Endodermal cell (in vitro differentiated cells): ENCODE data around the gene GNAT1. TPM values are rescaled to one million over a fixed set of nuclear protein-coding genes. Genes with fewer than 3 reads are reported as not detected.

ENCODE experiments used
- DNase-seq: peaks from one replicate; pipeline ENCODE4 v3.0.0-alpha.2; 2017
- H3K27ac ChIP-seq: 2 replicates; pipeline ENCODE4 v1.5.1; 2013; ENCODE audit warnings: mild to moderate bottlenecking, low read depth, low read length, moderate library complexity
- H3K27me3 ChIP-seq: 2 replicates; pipeline ENCODE4 v1.6.1; 2013; ENCODE audit warnings: mild to moderate bottlenecking, low read length, moderate library complexity; ENCODE audit not compliant: insufficient read depth, control insufficient read depth, poor library complexity, severe bottlenecking
- H3K36me3 ChIP-seq: 2 replicates; pipeline ENCODE4 v1.7.0; 2013; ENCODE audit warnings: mild to moderate bottlenecking, low read length, moderate library complexity; ENCODE audit not compliant: control insufficient read depth, insufficient read depth
- H3K4me1 ChIP-seq: one replicate; pipeline ENCODE4 v1.7.0; 2013; ENCODE audit warnings: low read length; ENCODE audit not compliant: control insufficient read depth, insufficient read depth
- H3K4me3 ChIP-seq: 2 replicates; pipeline ENCODE4 v1.5.1; 2013; ENCODE audit warnings: mild to moderate bottlenecking, low read length, moderate library complexity
- H3K9ac ChIP-seq: 2 replicates; pipeline ENCODE4 v1.6.1; 2013; ENCODE audit warnings: mild to moderate bottlenecking, low read length, moderate library complexity; ENCODE audit not compliant: poor library complexity, severe bottlenecking; ENCODE audit errors: extremely low read depth
- H3K9me3 ChIP-seq: 2 replicates; pipeline ENCODE4 v1.6.1; 2013; ENCODE audit warnings: mild to moderate bottlenecking, low read length, moderate library complexity; ENCODE audit not compliant: control insufficient read depth
- H3K27ac Mint-ChIP-seq: 2 replicates; pipeline ENCODE4 v1.8.0; 2020; ENCODE audit warnings: mixed read lengths
- H3K27me3 Mint-ChIP-seq: 2 replicates; pipeline ENCODE4 v1.8.0; 2021; ENCODE audit warnings: mild to moderate bottlenecking, mixed read lengths; ENCODE audit not compliant: insufficient read depth
- H3K36me3 Mint-ChIP-seq: 2 replicates; pipeline ENCODE4 v1.8.0; 2020; ENCODE audit warnings: low read depth, mixed read lengths
- H3K4me1 Mint-ChIP-seq: 2 replicates; pipeline ENCODE4 v1.8.0; 2020; ENCODE audit warnings: mixed read lengths
- H3K4me3 Mint-ChIP-seq: 2 replicates; pipeline ENCODE4 v1.8.0; 2020; ENCODE audit warnings: mild to moderate bottlenecking, moderate library complexity, mixed read lengths
- H3K9me3 Mint-ChIP-seq: 2 replicates; pipeline ENCODE4 v1.8.0; 2020; ENCODE audit warnings: mild to moderate bottlenecking, mixed read lengths
- WGBS, 2 experiments: methylation state at CpG; one replicate each; pipeline versions ENCODE4 v1.1.5 to v1.1.7; 2013; ENCODE audit warnings: missing lambda C conversion rate in 2 of 2, mixed read lengths in 1 of 2; ENCODE audit not compliant: insufficient coverage in 1 of 2, insufficient read length in 1 of 2; 5-methylcytosine and 5-hydroxymethylcytosine counted together
- total RNA-seq, 2 donors: library from RNA; stranded (reverse); fragmentation: NEBNext Ultra II Directional in 1 of 2; extraction: Animal tissue kit (Norgen Biotek cat#: 25700) in 1 of 2; gene quantifications; 2 replicates in 1 of 2; 3 replicates in 1 of 2; pipeline ENCODE4 v1.2.1, GENCODE V29; 2021
- TF ChIP-seq, protein P1 (sequence below): fragments of 200-600 bp; sonication (generic); conservative IDR thresholded peaks from 2 replicates; pipeline ENCODE4 v1.5.0; 2021; ENCODE audit warnings: antibody characterized with exemption, mild to moderate bottlenecking

Gene GNAT1
- total RNA-seq, 2 donors from 2014 or later, result 0.42 to 1.2 TPM

DNA sequence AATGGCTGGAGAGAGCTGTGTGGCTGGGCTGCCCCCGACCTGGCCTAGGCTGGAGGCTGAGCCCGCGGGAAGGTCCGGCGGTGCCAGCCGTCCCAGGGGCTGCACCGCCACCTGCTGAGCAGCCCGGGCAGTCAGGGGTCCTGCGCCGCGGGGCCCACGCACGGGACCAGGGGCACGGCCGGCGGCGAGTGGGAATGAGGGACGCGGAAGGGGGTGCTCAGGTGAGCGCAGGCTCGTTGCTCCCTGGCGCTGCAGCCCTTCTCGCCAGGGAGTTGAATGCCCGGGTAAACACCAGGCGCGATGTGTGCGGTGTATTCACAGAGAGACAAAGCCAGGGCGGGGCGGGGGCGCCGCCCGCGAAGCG is 37.0 kb upstream of the GNAT1 start:
- WGBS, 2 experiments, result 5 to 30% methylated on average over 6 to 34 of the region's 34 CpGs
- Mint-ChIP-seq H3K27me3 (peaks cover 15% of the 10 kb centered on the region), H3K4me3 (peak overlapping the region; percentile 93), H3K27ac (no peak overlapping the region), H3K4me1 (peaks cover 32% of the 10 kb centered on the region), H3K9me3 (no peaks in the 10 kb centered on the region), H3K36me3 (no peaks in the 10 kb centered on the region)
- Histone ChIP-seq H3K27me3 (peaks cover 25% of the 10 kb centered on the region), H3K9me3 (no peaks in the 10 kb centered on the region), H3K4me3 (peak overlapping the region; percentile 62), H3K9ac (no peak overlapping the region), H3K4me1 (peaks cover 7% of the 10 kb centered on the region), H3K36me3 (no peaks in the 10 kb centered on the region), H3K27ac (no peak overlapping the region)
- no peak for DNase-seq
- TF ChIP-seq, protein P1, sequence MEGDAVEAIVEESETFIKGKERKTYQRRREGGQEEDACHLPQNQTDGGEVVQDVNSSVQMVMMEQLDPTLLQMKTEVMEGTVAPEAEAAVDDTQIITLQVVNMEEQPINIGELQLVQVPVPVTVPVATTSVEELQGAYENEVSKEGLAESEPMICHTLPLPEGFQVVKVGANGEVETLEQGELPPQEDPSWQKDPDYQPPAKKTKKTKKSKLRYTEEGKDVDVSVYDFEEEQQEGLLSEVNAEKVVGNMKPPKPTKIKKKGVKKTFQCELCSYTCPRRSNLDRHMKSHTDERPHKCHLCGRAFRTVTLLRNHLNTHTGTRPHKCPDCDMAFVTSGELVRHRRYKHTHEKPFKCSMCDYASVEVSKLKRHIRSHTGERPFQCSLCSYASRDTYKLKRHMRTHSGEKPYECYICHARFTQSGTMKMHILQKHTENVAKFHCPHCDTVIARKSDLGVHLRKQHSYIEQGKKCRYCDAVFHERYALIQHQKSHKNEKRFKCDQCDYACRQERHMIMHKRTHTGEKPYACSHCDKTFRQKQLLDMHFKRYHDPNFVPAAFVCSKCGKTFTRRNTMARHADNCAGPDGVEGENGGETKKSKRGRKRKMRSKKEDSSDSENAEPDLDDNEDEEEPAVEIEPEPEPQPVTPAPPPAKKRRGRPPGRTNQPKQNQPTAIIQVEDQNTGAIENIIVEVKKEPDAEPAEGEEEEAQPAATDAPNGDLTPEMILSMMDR, result no peak

DNA sequence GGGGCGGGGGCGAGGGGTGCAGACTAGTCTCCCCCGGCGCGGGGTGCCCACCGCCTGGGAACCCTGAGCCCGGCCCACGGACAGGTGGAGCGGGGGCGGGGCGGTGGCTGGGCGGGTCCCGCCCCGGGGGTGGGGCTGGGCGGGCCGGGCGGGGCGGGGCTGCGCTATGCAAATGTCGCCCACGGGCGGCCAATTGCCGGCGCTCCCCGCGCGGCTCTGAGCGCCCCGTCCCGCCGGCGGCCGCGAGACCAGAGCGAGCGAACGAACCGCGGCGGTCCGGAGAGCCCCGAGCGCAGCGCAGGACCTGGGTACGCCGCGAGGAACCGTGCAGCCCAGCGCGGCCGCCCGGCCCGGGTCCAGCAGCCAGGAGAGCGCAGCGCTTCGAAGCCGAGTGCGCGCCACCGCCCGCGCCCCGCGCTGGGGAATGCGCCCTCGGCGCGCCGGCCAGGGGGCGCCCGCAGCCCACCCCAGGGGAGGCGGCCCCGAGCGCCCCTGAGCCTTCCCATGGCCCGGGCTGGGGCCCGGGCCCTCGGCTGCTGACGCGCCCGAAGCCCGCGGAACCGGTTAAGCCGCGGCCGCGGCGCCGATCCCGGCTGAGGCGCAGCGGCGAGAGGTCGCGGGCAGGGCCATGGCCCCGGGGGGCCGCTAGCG is 36.4 kb upstream of the GNAT1 start, which contains the start of gene SEMA3F:
Gene SEMA3F (plus strand): TSS at position 485 of the 651 bp plus-strand sequence. CDS start 4,299 bp downstream, outside the sequence.
- Mint-ChIP-seq H3K27ac (peak within 1 kb of the TSS; percentile 89), H3K4me1 (peaks cover 37% of the 10 kb centered on the region), H3K4me3 (peak within 1 kb of the TSS; percentile 93), H3K36me3 (no peaks in the 10 kb centered on the region), H3K27me3 (peaks cover 15% of the 10 kb centered on the region), H3K9me3 (no peaks in the 10 kb centered on the region)
- DNase-seq, result peak; percentile 89
- Histone ChIP-seq H3K27me3 (peaks cover 25% of the 10 kb centered on the region), H3K4me3 (peak within 1 kb of the TSS; percentile 85), H3K27ac (no peak within 1 kb of the TSS), H3K9me3 (no peaks in the 10 kb centered on the region), H3K36me3 (no peaks in the 10 kb centered on the region), H3K9ac (peak within 1 kb of the TSS; percentile 23), H3K4me1 (peaks cover 7% of the 10 kb centered on the region)
- TF ChIP-seq, protein P1, result peak; percentile 55
- WGBS, 2 experiments, result 0 to 1% methylated on average over 19 to 98 of the region's 98 CpGs

DNA sequence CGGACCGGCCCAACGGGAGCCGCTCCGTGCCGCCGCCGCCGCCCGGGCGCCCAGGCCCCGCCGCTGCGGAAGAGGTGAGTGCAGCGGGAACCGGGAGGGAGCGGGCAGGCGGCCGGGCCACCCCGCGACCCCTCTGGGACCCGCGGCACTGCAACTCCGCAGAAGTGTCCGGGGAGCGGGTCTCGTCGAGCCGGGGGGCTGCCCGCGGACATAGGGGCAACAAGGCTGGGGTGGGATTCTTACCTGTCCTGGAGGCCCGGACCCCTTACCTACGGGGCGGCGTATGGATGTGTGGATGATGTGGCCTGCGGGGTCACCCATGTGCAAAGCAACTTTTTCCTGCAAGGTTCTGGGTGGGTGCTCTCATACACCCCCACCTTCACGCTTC is 35.9 kb upstream of the GNAT1 start:
- H3K36me3 ChIP-seq, result no peaks in the 10 kb centered on the region
- 0% methylated on average over 2 to 37 of the region's 37 CpGs for WGBS, 2 experiments
- H3K4me3 ChIP-seq, result peak overlapping the region; percentile 85
- DNase-seq, result no peak
- Mint-ChIP-seq H3K4me1 (peaks cover 40% of the 10 kb centered on the region), H3K27me3 (peaks cover 15% of the 10 kb centered on the region), H3K4me3 (peak overlapping the region; percentile 93), H3K36me3 (no peaks in the 10 kb centered on the region), H3K9me3 (no peaks in the 10 kb centered on the region), H3K27ac (peak overlapping the region; percentile 89)
- TF ChIP-seq, protein P1, result no peak
- H3K4me1 ChIP-seq, result peaks cover 10% of the 10 kb centered on the region
- H3K9ac ChIP-seq, result peak overlapping the region; percentile 23
- H3K27ac ChIP-seq, result no peak overlapping the region
- H3K9me3 ChIP-seq, result no peaks in the 10 kb centered on the region
- H3K27me3 ChIP-seq, result peaks cover 25% of the 10 kb centered on the region
